CD4-positive, alpha-beta T cell treated with Interferon gamma for 1 hour (primary cell): ENCODE results near the gene LMOD1.

Experiments
- DNase-seq: peaks from one replicate; pipeline ENCODE4 v3.0.0-alpha.2; 2020

Gene LMOD1

GRCh38 chr1:201851949-201852348 is 94.4 kb downstream of the LMOD1 start:
- no peak for DNase-seq

GRCh38 chr1:201850053-201850397 is 96.3 kb downstream of the LMOD1 start:
- DNase-seq = no peak

- no peak for DNase-seq
These were observed 96.8 kb downstream of the LMOD1 start for GRCh38 chr1:201849372-201850052.

- DNase-seq = no peak
These were observed 98.1 kb downstream of the LMOD1 start for GRCh38 chr1:201848230-201848629.

GRCh38 chr1:201847150-201847549 is 99.2 kb downstream of the LMOD1 start:
- DNase-seq = no peak
